ENCODE results near the gene LRRIQ4. TPM values are rescaled to one million over a fixed set of nuclear protein-coding genes. Genes with fewer than 3 reads are reported as not detected.

LRRIQ4 gene
- total RNA-seq, 1 donor from 2014 or later = not detected

- intact Hi-C loops (cut with micrococcal nuclease) = no loop called here
- peak; percentile 82 for DNase-seq
- ATAC-seq = peak; percentile 100
Measured at GRCh38 chr3:169886671-169887070, 74.0 kb downstream of the LRRIQ4 start.

Other genes with a start within 250 kb of the LRRIQ4 start
- 16.3 TPM for gene MECOM, start 149.2 kb upstream of the LRRIQ4 start, total RNA-seq
- 3.5 TPM for gene TERC, start 47.8 kb upstream of the LRRIQ4 start, total RNA-seq
- gene ACTRT3, start 43.3 kb upstream of the LRRIQ4 start, total RNA-seq = 0.72 TPM
- 13.2 TPM for gene MYNN, start 39.5 kb upstream of the LRRIQ4 start, total RNA-seq
- gene LRRC34, start within 50 bp of the LRRIQ4 start, total RNA-seq = 1.6 TPM
- gene LRRC31, start 57.1 kb downstream of the LRRIQ4 start, total RNA-seq = not detected
- not detected for gene SAMD7, start 98.7 kb downstream of the LRRIQ4 start, total RNA-seq
- gene SEC62, start 153.9 kb downstream of the LRRIQ4 start, total RNA-seq = 79.0 TPM
- gene GPR160, start 225.1 kb downstream of the LRRIQ4 start, total RNA-seq = 1.0 TPM

All from left ventricle myocardium superior (tissue), 1 donor.